ENCODE data around the gene VPS13C.

VPS13C gene

GRCh38 chr15:61831505-61831921, 228.7 kb downstream of the VPS13C start:
- H3K4me3 ChIP-seq (ENCODE audit: low read depth, low read length), result no peak overlapping the region
- H3K27me3 ChIP-seq (ENCODE audit: control insufficient read depth, insufficient read depth, low read length), result 0 out of 2 replicates have a peak, but pooled peaks cover 4% of the 10 kb centered on the region

GRCh38 chr15:61830536-61831330, 229.5 kb downstream of the VPS13C start:
- Histone ChIP-seq H3K36me3 (ENCODE audit: control insufficient read depth, insufficient read depth, low read length) (no peaks in the 10 kb centered on the region), H3K27me3 (ENCODE audit: control insufficient read depth, insufficient read depth, low read length) (0 out of 2 replicates have a peak, but pooled peaks cover 4% of the 10 kb centered on the region), H3K27ac (ENCODE audit: low read depth, low read length) (no peak overlapping the region), H3K9ac (ENCODE audit: low read depth, low read length) (no peak overlapping the region), H3K4me1 (ENCODE audit: control insufficient read depth, insufficient read depth, low read length) (0 out of 2 replicates have a peak, but pooled peaks cover 7% of the 10 kb centered on the region), H3K9me3 (ENCODE audit: control insufficient read depth, insufficient read depth, low read length) (no peaks in the 10 kb centered on the region), H3K4me3 (ENCODE audit: low read depth, low read length) (no peak overlapping the region)

More at GRCh38 chr15:61831505-61831921, 228.7 kb downstream of the VPS13C start:
- H3K36me3 ChIP-seq (ENCODE audit: control insufficient read depth, insufficient read depth, low read length), result no peaks in the 10 kb centered on the region
- H3K9ac ChIP-seq (ENCODE audit: low read depth, low read length), result no peak overlapping the region
- H3K27ac ChIP-seq (ENCODE audit: low read depth, low read length), result no peak overlapping the region
- no peaks in the 10 kb centered on the region for H3K9me3 ChIP-seq (ENCODE audit: control insufficient read depth, insufficient read depth, low read length)
- 0 out of 2 replicates have a peak, but pooled peaks cover 7% of the 10 kb centered on the region for H3K4me1 ChIP-seq (ENCODE audit: control insufficient read depth, insufficient read depth, low read length)

- no peaks in the 10 kb centered on the region for H3K27me3 ChIP-seq (ENCODE audit: control insufficient read depth, insufficient read depth, low read length)
- H3K27ac ChIP-seq (ENCODE audit: low read depth, low read length), result no peak overlapping the region
- H3K36me3 ChIP-seq (ENCODE audit: control insufficient read depth, insufficient read depth, low read length), result no peaks in the 10 kb centered on the region
- H3K9me3 ChIP-seq (ENCODE audit: control insufficient read depth, insufficient read depth, low read length), result no peaks in the 10 kb centered on the region
- no peak overlapping the region for H3K4me3 ChIP-seq (ENCODE audit: low read depth, low read length)
- H3K9ac ChIP-seq (ENCODE audit: low read depth, low read length), result no peak overlapping the region
- H3K4me1 ChIP-seq (ENCODE audit: control insufficient read depth, insufficient read depth, low read length), result 0 out of 2 replicates have a peak, but pooled peaks cover 7% of the 10 kb centered on the region
Observed at GRCh38 chr15:61829514-61829889, 230.7 kb downstream of the VPS13C start.

GRCh38 chr15:61828860-61829513, 231.3 kb downstream of the VPS13C start:
- H3K36me3 ChIP-seq (ENCODE audit: control insufficient read depth, insufficient read depth, low read length), result no peaks in the 10 kb centered on the region
- H3K27ac ChIP-seq (ENCODE audit: low read depth, low read length), result no peak overlapping the region
- 0 out of 2 replicates have a peak, but pooled peaks cover 7% of the 10 kb centered on the region for H3K4me1 ChIP-seq (ENCODE audit: control insufficient read depth, insufficient read depth, low read length)
- H3K9ac ChIP-seq (ENCODE audit: low read depth, low read length), result no peak overlapping the region
- H3K9me3 ChIP-seq (ENCODE audit: control insufficient read depth, insufficient read depth, low read length), result no peaks in the 10 kb centered on the region
- no peaks in the 10 kb centered on the region for H3K27me3 ChIP-seq (ENCODE audit: control insufficient read depth, insufficient read depth, low read length)
- H3K4me3 ChIP-seq (ENCODE audit: low read depth, low read length), result no peak overlapping the region

DNA sequence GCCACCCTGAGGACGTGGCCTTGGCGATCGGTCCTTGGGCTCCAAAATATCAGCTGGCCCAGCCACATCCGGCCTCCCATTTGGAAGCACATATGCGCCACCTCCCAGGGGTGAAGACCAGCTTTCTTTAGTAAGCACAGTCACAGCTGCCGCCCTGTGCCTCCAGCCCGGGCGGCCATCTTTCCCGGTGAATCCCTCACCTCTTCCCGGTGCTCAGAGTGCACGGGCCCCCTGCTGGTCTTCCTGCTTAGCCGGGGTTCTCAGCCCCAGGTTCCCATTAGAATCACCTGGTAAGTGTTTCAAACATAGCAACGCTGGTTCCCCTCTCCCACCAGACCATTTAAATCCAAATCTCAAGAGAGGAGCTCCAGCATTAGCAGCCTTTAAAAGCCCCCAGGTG, 232.2 kb downstream of the VPS13C start:
- Histone ChIP-seq H3K9me3 (ENCODE audit: control insufficient read depth, insufficient read depth, low read length) (no peaks in the 10 kb centered on the region), H3K27ac (ENCODE audit: low read depth, low read length) (no peak overlapping the region), H3K36me3 (ENCODE audit: control insufficient read depth, insufficient read depth, low read length) (no peaks in the 10 kb centered on the region), H3K4me1 (ENCODE audit: control insufficient read depth, insufficient read depth, low read length) (0 out of 2 replicates have a peak, but pooled peaks cover 7% of the 10 kb centered on the region), H3K4me3 (ENCODE audit: low read depth, low read length) (no peak overlapping the region), H3K27me3 (ENCODE audit: control insufficient read depth, insufficient read depth, low read length) (no peaks in the 10 kb centered on the region), H3K9ac (ENCODE audit: low read depth, low read length) (no peak overlapping the region)

- Histone ChIP-seq H3K9ac (ENCODE audit: low read depth, low read length) (no peak overlapping the region), H3K27me3 (ENCODE audit: control insufficient read depth, insufficient read depth, low read length) (no peaks in the 10 kb centered on the region), H3K4me3 (ENCODE audit: low read depth, low read length) (no peak overlapping the region), H3K27ac (ENCODE audit: low read depth, low read length) (no peak overlapping the region), H3K36me3 (ENCODE audit: control insufficient read depth, insufficient read depth, low read length) (no peaks in the 10 kb centered on the region), H3K4me1 (ENCODE audit: control insufficient read depth, insufficient read depth, low read length) (0 out of 2 replicates have a peak, but pooled peaks cover 7% of the 10 kb centered on the region), H3K9me3 (ENCODE audit: control insufficient read depth, insufficient read depth, low read length) (no peaks in the 10 kb centered on the region)
Observed at GRCh38 chr15:61827131-61827530, 233.1 kb downstream of the VPS13C start.

- Histone ChIP-seq H3K36me3 (ENCODE audit: control insufficient read depth, insufficient read depth, low read length) (no peaks in the 10 kb centered on the region), H3K9ac (ENCODE audit: low read depth, low read length) (no peak overlapping the region), H3K4me3 (ENCODE audit: low read depth, low read length) (no peak overlapping the region), H3K4me1 (ENCODE audit: control insufficient read depth, insufficient read depth, low read length) (no peaks in the 10 kb centered on the region), H3K27me3 (ENCODE audit: control insufficient read depth, insufficient read depth, low read length) (no peaks in the 10 kb centered on the region), H3K9me3 (ENCODE audit: control insufficient read depth, insufficient read depth, low read length) (no peaks in the 10 kb centered on the region), H3K27ac (ENCODE audit: low read depth, low read length) (no peak overlapping the region)
Observed at GRCh38 chr15:61824291-61824690, 236.0 kb downstream of the VPS13C start.

DNA sequence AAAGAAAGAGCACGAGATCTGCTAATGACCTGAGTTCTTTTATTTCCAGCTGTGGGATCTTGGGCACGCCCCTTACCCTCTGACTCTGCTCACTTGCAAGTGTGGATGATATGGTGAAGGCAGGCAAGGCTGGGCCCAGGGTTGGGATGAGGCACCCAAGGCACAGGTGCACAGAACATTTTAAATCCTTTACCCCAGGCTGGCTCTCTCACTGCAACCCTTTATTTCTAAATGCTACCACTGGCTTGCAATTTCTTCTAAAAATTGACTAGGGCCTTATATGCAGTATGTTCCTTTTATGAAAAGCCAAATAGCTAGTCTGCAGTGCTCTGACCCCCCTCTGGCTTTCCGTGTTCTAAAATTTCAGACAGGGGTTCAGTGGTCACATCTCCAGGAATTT, 237.7 kb downstream of the VPS13C start:
- Histone ChIP-seq H3K36me3 (ENCODE audit: control insufficient read depth, insufficient read depth, low read length) (no peaks in the 10 kb centered on the region), H3K27me3 (ENCODE audit: control insufficient read depth, insufficient read depth, low read length) (no peaks in the 10 kb centered on the region), H3K27ac (ENCODE audit: low read depth, low read length) (no peak overlapping the region), H3K9ac (ENCODE audit: low read depth, low read length) (no peak overlapping the region), H3K4me1 (ENCODE audit: control insufficient read depth, insufficient read depth, low read length) (peaks cover 2% of the 10 kb centered on the region; the same call in 1 of the 2 replicates), H3K9me3 (ENCODE audit: control insufficient read depth, insufficient read depth, low read length) (no peaks in the 10 kb centered on the region), H3K4me3 (ENCODE audit: low read depth, low read length) (no peak overlapping the region)

DNA sequence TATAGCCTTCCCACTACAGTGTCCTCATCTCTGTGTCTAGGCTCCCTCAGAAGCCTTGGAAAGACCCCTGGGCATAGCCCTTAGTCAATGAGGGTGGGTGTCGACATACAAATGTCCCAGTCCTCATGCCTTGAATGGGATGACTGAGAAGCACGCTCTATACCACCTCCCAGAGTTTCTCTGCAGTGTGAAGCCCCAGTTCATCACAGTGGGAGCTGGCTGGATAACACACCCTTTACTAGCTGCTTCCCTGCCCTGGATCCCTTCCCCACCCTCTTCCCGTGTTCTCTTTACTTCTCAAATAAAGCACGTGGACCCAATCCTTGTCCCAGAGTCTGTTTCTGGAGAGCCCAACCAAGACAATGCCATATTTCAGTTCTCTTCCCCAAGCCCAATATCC, 239.3 kb downstream of the VPS13C start:
- Histone ChIP-seq H3K9me3 (ENCODE audit: control insufficient read depth, insufficient read depth, low read length) (no peaks in the 10 kb centered on the region), H3K27me3 (ENCODE audit: control insufficient read depth, insufficient read depth, low read length) (no peaks in the 10 kb centered on the region), H3K9ac (ENCODE audit: low read depth, low read length) (no peak overlapping the region), H3K4me3 (ENCODE audit: low read depth, low read length) (no peak overlapping the region), H3K4me1 (ENCODE audit: control insufficient read depth, insufficient read depth, low read length) (peaks cover 8% of the 10 kb centered on the region; the same call in 1 of the 2 replicates), H3K27ac (ENCODE audit: low read depth, low read length) (no peak overlapping the region), H3K36me3 (ENCODE audit: control insufficient read depth, insufficient read depth, low read length) (no peaks in the 10 kb centered on the region)

- Histone ChIP-seq H3K36me3 (ENCODE audit: control insufficient read depth, insufficient read depth, low read length) (no peaks in the 10 kb centered on the region), H3K9ac (ENCODE audit: low read depth, low read length) (no peak overlapping the region), H3K27me3 (ENCODE audit: control insufficient read depth, insufficient read depth, low read length) (no peaks in the 10 kb centered on the region), H3K4me3 (ENCODE audit: low read depth, low read length) (no peak overlapping the region), H3K27ac (ENCODE audit: low read depth, low read length) (no peak overlapping the region), H3K4me1 (ENCODE audit: control insufficient read depth, insufficient read depth, low read length) (peaks cover 8% of the 10 kb centered on the region; the same call in 1 of the 2 replicates), H3K9me3 (ENCODE audit: control insufficient read depth, insufficient read depth, low read length) (no peaks in the 10 kb centered on the region)
Observed at GRCh38 chr15:61820212-61820611, 240.0 kb downstream of the VPS13C start.

GRCh38 chr15:61819386-61819785, 240.9 kb downstream of the VPS13C start:
- Histone ChIP-seq H3K9ac (ENCODE audit: low read depth, low read length) (no peak overlapping the region), H3K27ac (ENCODE audit: low read depth, low read length) (no peak overlapping the region), H3K4me3 (ENCODE audit: low read depth, low read length) (no peak overlapping the region), H3K27me3 (ENCODE audit: control insufficient read depth, insufficient read depth, low read length) (no peaks in the 10 kb centered on the region), H3K4me1 (ENCODE audit: control insufficient read depth, insufficient read depth, low read length) (peaks cover 8% of the 10 kb centered on the region; the same call in 1 of the 2 replicates), H3K9me3 (ENCODE audit: control insufficient read depth, insufficient read depth, low read length) (no peaks in the 10 kb centered on the region), H3K36me3 (ENCODE audit: control insufficient read depth, insufficient read depth, low read length) (no peaks in the 10 kb centered on the region)

All from HUES48 (cell line).